Dendritic cell treated with granulocyte-macrophage colony-stimulating factor and Interleukin-4, amounts not matched to agents 40 ng/mL and 50 ng/mL, for 4 days (primary cell): ENCODE measurements around the gene ZNF831.

Experiments used
- H3K27ac Mint-ChIP-seq: one replicate; pipeline ENCODE4 v1.8.0; 2022; ENCODE audit warnings: mild to moderate bottlenecking, mixed read lengths
- H3K27me3 Mint-ChIP-seq: one replicate; pipeline ENCODE4 v1.8.0; 2022; ENCODE audit warnings: mild to moderate bottlenecking, mixed read lengths
- H3K36me3 Mint-ChIP-seq: one replicate; pipeline ENCODE4 v1.8.0; 2022; ENCODE audit warnings: low read depth, mixed read lengths
- H3K4me1 Mint-ChIP-seq: one replicate; pipeline ENCODE4 v1.8.0; 2022; ENCODE audit warnings: low read depth, mixed read lengths
- H3K4me3 Mint-ChIP-seq: one replicate; pipeline ENCODE4 v1.8.0; 2022; ENCODE audit warnings: mild to moderate bottlenecking, moderate library complexity, mixed read lengths
- H3K9me3 Mint-ChIP-seq: one replicate; pipeline ENCODE4 v1.8.0; 2022; ENCODE audit warnings: mixed read lengths
- intact Hi-C: fragments of 100-400 bp; cut with micrococcal nuclease; formaldehyde crosslinking; loops from one replicate; pipeline ENCODE4 v1.15.0; 2022

ZNF831 gene

GRCh38 chr20:59191756-59192532 lies 28.3 kb downstream of the ZNF831 start:
- no peak overlapping the region for H3K4me3 Mint-ChIP-seq
- H3K36me3 Mint-ChIP-seq = no peaks in the 10 kb centered on the region
- H3K4me1 Mint-ChIP-seq = no peaks in the 10 kb centered on the region
- H3K27me3 Mint-ChIP-seq = peaks cover 7% of the 10 kb centered on the region
- intact Hi-C loops = no loop called here
- no peak overlapping the region for H3K27ac Mint-ChIP-seq
- H3K9me3 Mint-ChIP-seq = no peaks in the 10 kb centered on the region

GRCh38 chr20:59192533-59192896 lies 28.9 kb downstream of the ZNF831 start:
- Mint-ChIP-seq H3K27me3 (peaks cover 7% of the 10 kb centered on the region), H3K27ac (no peak overlapping the region), H3K4me3 (no peak overlapping the region), H3K4me1 (no peaks in the 10 kb centered on the region), H3K9me3 (no peaks in the 10 kb centered on the region), H3K36me3 (no peaks in the 10 kb centered on the region)
- intact Hi-C loops = no loop called here

GRCh38 chr20:59193325-59193724 lies 29.7 kb downstream of the ZNF831 start:
- no peaks in the 10 kb centered on the region for H3K36me3 Mint-ChIP-seq
- H3K4me1 Mint-ChIP-seq = no peaks in the 10 kb centered on the region
- H3K27ac Mint-ChIP-seq = no peak overlapping the region
- no peak overlapping the region for H3K4me3 Mint-ChIP-seq
- no peaks in the 10 kb centered on the region for H3K9me3 Mint-ChIP-seq
- intact Hi-C loops = no loop called here
- peaks cover 7% of the 10 kb centered on the region for H3K27me3 Mint-ChIP-seq

- Mint-ChIP-seq H3K36me3 (no peaks in the 10 kb centered on the region), H3K4me3 (no peak overlapping the region), H3K4me1 (no peaks in the 10 kb centered on the region), H3K9me3 (no peaks in the 10 kb centered on the region), H3K27ac (no peak overlapping the region), H3K27me3 (peaks cover 8% of the 10 kb centered on the region)
- intact Hi-C loops = no loop called here
Measured at GRCh38 chr20:59194023-59194935, 30.7 kb downstream of the ZNF831 start.

GRCh38 chr20:59195316-59195993 lies 31.8 kb downstream of the ZNF831 start:
- no peak overlapping the region for H3K27ac Mint-ChIP-seq
- H3K4me3 Mint-ChIP-seq = no peak overlapping the region
- H3K36me3 Mint-ChIP-seq = no peaks in the 10 kb centered on the region
- peaks cover 8% of the 10 kb centered on the region for H3K27me3 Mint-ChIP-seq
- intact Hi-C loops = no loop called here
- H3K4me1 Mint-ChIP-seq = no peaks in the 10 kb centered on the region
- H3K9me3 Mint-ChIP-seq = no peaks in the 10 kb centered on the region

- intact Hi-C loops = no loop called here
- H3K36me3 Mint-ChIP-seq = no peaks in the 10 kb centered on the region
- no peak overlapping the region for H3K4me3 Mint-ChIP-seq
- H3K27ac Mint-ChIP-seq = no peak overlapping the region
- peaks cover 4% of the 10 kb centered on the region for H3K4me1 Mint-ChIP-seq
- H3K9me3 Mint-ChIP-seq = no peaks in the 10 kb centered on the region
- H3K27me3 Mint-ChIP-seq = peaks cover 17% of the 10 kb centered on the region
Measured at GRCh38 chr20:59204165-59204894, 40.7 kb downstream of the ZNF831 start.

- H3K36me3 Mint-ChIP-seq = no peaks in the 10 kb centered on the region
- H3K27me3 Mint-ChIP-seq = peaks cover 17% of the 10 kb centered on the region
- H3K27ac Mint-ChIP-seq = no peak overlapping the region
- no peaks in the 10 kb centered on the region for H3K9me3 Mint-ChIP-seq
- no peak overlapping the region for H3K4me3 Mint-ChIP-seq
- intact Hi-C loops = loop anchor here (5.0 kb wide), 2 partner anchors 148 to 333 kb away; no protein-coding TSS in a partner anchor
- peaks cover 4% of the 10 kb centered on the region for H3K4me1 Mint-ChIP-seq
Measured at GRCh38 chr20:59205044-59205443, 41.4 kb downstream of the ZNF831 start.

GRCh38 chr20:59207235-59207634 lies 43.6 kb downstream of the ZNF831 start:
- Mint-ChIP-seq H3K27ac (no peak overlapping the region), H3K4me3 (no peak overlapping the region), H3K27me3 (peaks cover 14% of the 10 kb centered on the region), H3K9me3 (no peaks in the 10 kb centered on the region), H3K4me1 (peaks cover 4% of the 10 kb centered on the region), H3K36me3 (no peaks in the 10 kb centered on the region)
- intact Hi-C loops = loop anchor here (2.0 to 5.0 kb wide), 3 partner anchors 118 to 335 kb away; no protein-coding TSS in a partner anchor

- no peak overlapping the region for H3K4me3 Mint-ChIP-seq
- H3K27me3 Mint-ChIP-seq = peaks cover 12% of the 10 kb centered on the region
- intact Hi-C loops = loop anchor here (2.0 to 5.0 kb wide), 3 partner anchors 119 to 336 kb away; no protein-coding TSS in a partner anchor
- no peaks in the 10 kb centered on the region for H3K36me3 Mint-ChIP-seq
- peaks cover 4% of the 10 kb centered on the region for H3K4me1 Mint-ChIP-seq
- no peaks in the 10 kb centered on the region for H3K9me3 Mint-ChIP-seq
- no peak overlapping the region for H3K27ac Mint-ChIP-seq
Measured at GRCh38 chr20:59207742-59208357, 44.2 kb downstream of the ZNF831 start.

GRCh38 chr20:59210186-59210585 lies 46.6 kb downstream of the ZNF831 start:
- Mint-ChIP-seq H3K4me3 (no peak overlapping the region), H3K4me1 (peaks cover 8% of the 10 kb centered on the region), H3K9me3 (no peaks in the 10 kb centered on the region), H3K36me3 (no peaks in the 10 kb centered on the region), H3K27me3 (peaks cover 9% of the 10 kb centered on the region), H3K27ac (no peak overlapping the region)
- intact Hi-C loops = loop anchor here (10.0 kb wide), 1 partner anchor 195 kb away; no protein-coding TSS in a partner anchor

GRCh38 chr20:59211208-59211765 lies 47.7 kb downstream of the ZNF831 start:
- H3K4me3 Mint-ChIP-seq = no peak overlapping the region
- no peaks in the 10 kb centered on the region for H3K9me3 Mint-ChIP-seq
- intact Hi-C loops = loop anchor here (10.0 kb wide), 1 partner anchor 194 kb away; no protein-coding TSS in a partner anchor
- peaks cover 9% of the 10 kb centered on the region for H3K27me3 Mint-ChIP-seq
- H3K36me3 Mint-ChIP-seq = no peaks in the 10 kb centered on the region
- peaks cover 9% of the 10 kb centered on the region for H3K4me1 Mint-ChIP-seq
- no peak overlapping the region for H3K27ac Mint-ChIP-seq

- Mint-ChIP-seq H3K36me3 (no peaks in the 10 kb centered on the region), H3K27ac (no peak overlapping the region), H3K9me3 (no peaks in the 10 kb centered on the region), H3K27me3 (peaks cover 3% of the 10 kb centered on the region), H3K4me3 (no peak overlapping the region), H3K4me1 (peaks cover 5% of the 10 kb centered on the region)
- intact Hi-C loops = loop anchor here (10.0 kb wide), 1 partner anchor 191 kb away; no protein-coding TSS in a partner anchor
Measured at GRCh38 chr20:59214073-59214472, 50.5 kb downstream of the ZNF831 start.
